HG03432 (cell line): ENCODE measurements around the gene RHOBTB3.
"Not testable (repeated sequence)": the region's sequence is repeated elsewhere in the genome, so short reads cannot be mapped to it uniquely, and the experiment has no call there.

ENCODE experiments used
- ATAC-seq: cut with Tn5 transposase; IDR thresholded peaks from one replicate; pipeline ENCODE4 v1.9.1; 2021; ENCODE audit warnings: mild to moderate bottlenecking, moderate library complexity; ENCODE audit not compliant: unreplicated experiment

RHOBTB3 gene

DNA sequence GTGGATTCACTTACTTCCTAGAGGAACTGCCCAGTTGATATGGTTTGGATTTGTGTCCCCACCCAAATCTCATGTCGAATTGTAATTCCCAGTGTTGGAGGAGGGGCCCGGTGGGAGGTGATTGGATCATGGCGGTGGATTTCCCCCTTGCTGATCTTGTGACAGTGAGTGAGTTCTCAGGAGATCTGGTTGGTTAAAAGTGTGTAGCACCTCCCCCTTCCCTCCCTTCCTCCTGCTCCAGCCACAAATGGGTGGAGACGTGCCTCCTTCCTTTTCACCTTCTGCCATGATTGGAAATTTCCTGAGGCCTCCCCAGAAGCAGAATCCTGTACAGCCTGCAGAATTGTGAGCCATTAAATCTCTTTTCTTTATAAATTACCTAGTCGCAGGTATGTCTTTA lies 17.9 kb upstream of the RHOBTB3 start:
- ATAC-seq = not testable (repeated sequence)

DNA sequence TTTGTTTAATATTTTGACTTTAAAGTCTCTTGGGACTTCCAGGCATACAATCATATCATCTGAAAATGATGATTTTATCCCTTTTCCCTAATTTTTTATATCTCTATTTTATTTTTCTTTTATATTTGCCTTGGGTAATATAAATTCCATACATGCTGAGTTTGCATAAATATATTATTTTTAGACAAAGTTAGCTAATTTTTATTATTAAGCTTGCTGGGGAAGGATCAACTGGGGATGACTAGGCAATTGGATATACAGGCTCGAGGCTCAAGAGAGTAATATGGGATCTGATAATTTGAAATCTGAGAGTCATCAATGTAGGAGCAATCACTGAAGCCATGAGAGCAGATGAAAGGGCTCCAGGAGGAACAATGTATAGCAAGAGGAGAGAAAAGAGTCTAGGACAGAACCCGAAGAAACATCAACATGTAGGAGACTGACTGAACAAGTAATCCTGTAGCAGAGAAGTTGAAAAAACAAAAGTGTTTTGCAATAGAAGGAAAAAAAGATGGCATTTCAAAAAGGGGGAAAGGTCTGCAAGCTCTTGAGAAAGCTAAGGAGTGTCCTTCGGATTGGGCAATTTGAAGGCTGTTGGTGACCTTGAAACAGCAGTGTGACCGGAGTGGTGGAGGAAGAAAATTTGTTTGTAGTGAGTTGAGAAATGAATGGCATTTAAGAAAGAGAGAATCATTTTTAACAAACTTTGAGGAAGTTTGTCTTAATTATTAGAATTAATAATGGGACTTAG lies 17.0 kb upstream of the RHOBTB3 start:
- no peak for ATAC-seq

DNA sequence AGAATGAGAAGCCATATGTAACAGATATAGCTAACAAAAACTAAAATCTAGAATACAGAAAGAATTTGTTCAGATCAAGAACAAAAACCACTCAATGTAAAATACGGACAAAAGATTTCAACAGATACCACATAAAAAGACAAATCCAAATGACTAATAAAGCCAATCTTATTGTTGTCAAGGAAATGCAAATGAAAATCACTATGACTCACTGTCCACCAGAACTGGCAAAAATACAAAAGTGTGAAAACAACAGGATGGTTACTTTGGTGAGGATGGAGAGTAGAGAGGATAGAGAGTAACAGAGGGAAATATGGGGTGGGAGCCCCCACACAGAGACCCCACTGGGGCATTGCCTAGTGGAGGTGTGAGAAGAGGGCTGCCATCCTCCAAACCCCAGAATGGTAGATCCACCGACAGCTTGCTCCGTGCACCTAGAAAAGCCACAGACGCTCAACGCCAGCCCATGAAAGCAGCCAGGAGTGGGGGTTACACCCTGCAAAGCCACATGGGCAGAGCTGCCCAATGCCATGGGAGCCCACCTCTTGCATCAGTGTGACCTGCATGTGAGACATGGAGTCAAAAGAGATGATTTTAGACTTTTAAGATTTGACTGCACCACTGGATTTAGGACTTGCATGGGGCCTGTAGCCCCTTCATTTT lies 15.2 kb upstream of the RHOBTB3 start:
- peak; percentile 42 for ATAC-seq

DNA sequence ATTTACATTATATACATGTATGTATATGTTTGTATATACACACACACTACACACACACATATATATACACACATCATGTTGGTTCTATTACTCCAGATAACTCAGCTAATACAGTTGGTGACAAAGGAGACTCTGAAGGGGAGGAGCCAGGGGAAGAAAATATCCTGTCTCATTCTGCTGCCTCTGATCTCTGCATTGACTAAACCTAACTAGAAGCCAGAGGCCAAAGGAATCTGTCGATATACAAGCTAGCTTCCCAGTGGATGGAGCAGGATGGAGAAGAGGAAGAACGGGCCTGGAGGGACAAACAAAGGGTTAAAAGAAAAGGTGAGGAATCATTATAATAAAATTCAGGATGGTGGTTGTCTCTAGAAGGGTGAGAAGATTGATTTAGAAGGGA lies 13.7 kb upstream of the RHOBTB3 start:
- ATAC-seq = no peak

DNA sequence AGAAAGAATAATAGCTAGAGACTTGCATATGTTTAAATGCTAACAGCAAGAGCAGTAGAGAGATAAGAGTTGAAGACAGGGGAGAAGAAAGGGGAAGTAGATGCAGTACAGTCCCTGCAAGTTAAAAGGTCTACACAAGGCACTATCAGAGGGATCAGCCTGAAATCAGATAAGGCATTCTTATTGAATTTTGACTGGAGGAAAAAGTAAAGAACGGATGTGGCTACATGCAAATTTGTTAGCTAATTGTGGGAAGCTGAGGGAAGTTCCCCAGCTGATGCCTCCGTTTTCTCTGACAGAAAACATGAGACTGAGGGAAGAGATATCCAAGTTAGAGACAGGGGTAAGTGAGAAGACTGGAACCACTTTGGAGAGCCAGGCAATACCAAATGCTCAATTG lies 12.9 kb upstream of the RHOBTB3 start:
- peak; percentile 92 for ATAC-seq

GRCh38 chr5:95718738-95719137 lies 12.4 kb upstream of the RHOBTB3 start:
- ATAC-seq = no peak

- ATAC-seq = no peak
Measured at GRCh38 chr5:95720094-95720786, 10.9 kb upstream of the RHOBTB3 start.

GRCh38 chr5:95721582-95722295 lies 9.4 kb upstream of the RHOBTB3 start:
- no peak for ATAC-seq

- no peak for ATAC-seq
Measured at GRCh38 chr5:95723632-95724369, 7.3 kb upstream of the RHOBTB3 start.

- ATAC-seq = no peak
Measured at GRCh38 chr5:95725071-95725820, 5.9 kb upstream of the RHOBTB3 start.

GRCh38 chr5:95725937-95726810 lies 5.0 kb upstream of the RHOBTB3 start:
- ATAC-seq = no peak

- no peak for ATAC-seq
Measured at GRCh38 chr5:95726811-95727763, 4.0 kb upstream of the RHOBTB3 start.

DNA sequence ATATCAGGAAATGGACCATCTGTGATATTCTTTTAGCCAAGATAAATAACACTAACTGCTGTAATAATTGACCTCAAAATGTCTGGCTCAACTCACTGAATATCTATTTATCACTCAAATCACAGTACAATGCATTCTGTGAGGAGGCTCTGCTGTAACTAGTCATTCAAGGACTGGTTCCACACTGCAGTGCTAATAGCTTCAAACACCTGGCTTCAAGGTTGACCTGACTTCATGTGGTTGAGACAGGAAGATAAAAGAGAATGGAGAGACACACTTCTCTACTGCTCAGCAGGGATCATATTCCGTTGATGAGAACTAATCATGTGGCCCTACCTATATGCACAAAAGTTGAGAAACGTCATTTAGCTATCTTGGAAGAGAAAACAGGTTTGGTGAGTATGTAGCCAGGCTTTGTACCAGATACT lies 3.4 kb upstream of the RHOBTB3 start:
- ATAC-seq = peak; percentile 28

DNA sequence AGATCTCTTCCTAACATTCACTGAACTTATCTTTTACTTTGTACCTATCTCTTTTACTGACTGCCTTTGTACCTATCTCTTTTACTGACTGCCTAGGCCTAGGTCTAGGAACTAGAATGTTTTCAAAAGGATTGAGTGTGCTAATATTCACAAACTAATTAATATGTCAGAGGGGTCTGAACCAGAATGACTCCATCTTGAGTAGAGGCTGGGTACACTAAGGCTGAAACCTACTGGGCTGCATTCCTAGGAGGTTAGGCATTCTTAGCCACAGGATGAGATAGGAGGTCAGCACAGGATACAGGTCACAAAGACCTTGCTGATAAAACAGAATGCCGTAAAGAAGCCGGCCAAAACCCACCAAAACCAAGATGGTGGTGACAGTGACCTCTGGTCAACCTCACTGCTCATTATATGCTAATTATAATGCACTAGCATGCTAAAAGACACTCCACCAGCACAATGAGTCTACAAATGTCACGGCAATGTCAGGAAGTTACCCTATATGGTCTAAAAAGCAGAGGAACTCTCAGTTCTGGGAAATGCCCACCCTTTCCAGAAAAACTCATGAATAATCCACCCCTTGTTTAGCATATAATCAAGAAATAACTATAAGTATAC lies 2.5 kb upstream of the RHOBTB3 start:
- no peak for ATAC-seq

DNA sequence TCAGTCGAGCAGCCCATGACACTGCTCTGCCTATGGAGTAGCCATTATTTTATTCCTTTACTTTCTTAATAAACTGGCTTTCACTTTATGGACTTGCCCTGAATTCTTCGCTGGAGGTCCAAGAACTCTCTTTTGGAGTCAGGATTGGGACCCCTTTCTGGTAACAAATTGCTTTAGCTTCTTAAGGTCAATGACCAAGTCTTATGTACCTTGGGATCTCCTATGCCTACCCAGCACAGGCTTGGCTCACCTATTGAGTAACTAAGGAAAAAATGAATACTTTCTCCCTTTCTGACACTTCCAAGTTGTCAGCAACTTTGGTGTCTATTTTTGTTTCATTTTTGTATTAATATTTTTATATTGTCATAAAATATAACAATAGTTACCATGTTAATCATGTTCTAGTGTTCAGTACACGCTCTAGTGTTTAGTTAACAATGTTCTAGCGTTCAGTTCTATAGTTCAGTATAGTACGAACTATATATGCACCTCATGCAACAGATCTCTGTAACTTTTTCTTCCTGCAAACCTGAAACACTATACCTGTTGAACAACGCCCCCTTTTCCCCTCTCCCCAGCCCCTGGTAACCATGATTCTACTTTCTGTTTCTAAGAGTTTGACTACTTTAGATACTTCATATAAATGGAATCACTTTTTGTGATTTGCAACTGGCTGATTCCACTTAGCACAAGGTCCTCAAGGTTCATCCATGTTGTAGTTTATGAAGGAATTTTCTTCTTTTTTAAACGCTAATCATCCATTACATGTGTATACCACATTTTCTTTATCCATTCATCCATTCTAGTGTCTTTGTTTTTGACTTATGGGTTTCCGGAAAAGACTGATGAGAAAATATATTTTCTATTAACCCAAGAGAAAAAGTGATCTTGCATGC lies 1.8 kb upstream of the RHOBTB3 start:
- ATAC-seq = no peak

DNA sequence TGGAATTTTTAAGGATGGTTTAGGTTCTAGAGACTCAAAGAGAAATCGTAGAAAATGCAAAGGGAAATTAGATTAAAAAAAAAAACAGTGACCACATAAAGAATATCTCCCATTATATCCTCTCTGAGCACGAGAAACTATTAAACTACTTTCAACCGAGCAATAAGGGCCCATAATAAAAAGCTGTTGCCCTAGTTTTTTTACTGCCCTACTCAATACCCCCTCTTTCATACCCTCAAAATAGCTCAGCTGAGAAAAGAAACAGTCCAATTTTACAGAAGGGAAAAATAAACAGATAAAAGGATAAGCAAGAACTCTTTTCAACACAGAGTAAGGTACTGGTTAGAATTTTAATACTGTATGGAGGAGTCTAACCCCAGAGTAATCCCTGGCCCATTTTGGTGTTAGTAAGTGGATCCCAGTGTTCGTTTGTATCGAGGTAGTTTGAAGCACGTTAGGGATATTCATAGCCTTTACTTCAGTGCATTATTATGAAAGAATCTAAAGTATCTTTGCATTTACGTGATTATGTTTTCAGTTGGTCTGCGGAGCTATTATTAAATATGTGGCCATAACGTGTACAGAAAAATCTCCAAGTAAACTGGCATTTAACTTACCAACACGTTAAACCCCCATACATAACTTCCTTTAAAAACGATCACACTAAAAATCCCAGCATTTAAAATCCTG lies 980 bp upstream of the RHOBTB3 start:
- ATAC-seq = no peak
